Smooth muscle cell (in vitro differentiated cells): Measurements from ENCODE around the gene RPS6KL1. TPM values are rescaled to one million over a fixed set of nuclear protein-coding genes. Genes with fewer than 3 reads are reported as not detected.

Source experiments
- DNase-seq: peaks from one replicate; lab custom pipeline; 2025; ENCODE audit not compliant: unreplicated experiment; lab: John Stamatoyannopoulos, UW
- H2AFZ ChIP-seq: fragments of 200-600 bp; sonication (generic); 2 replicates; pipeline ENCODE4 v1.6.0; 2016; ENCODE audit warnings: antibody characterized with exemption, low read depth, mild to moderate bottlenecking
- H3F3A ChIP-seq: fragments of 200-600 bp; sonication (generic); 2 replicates; pipeline ENCODE4 v1.6.0; 2017; ENCODE audit warnings: antibody characterized with exemption, low read depth
- H3K27ac ChIP-seq: fragments of 200-600 bp; sonication (generic); 2 replicates; pipeline ENCODE4 v1.5.1; 2016; ENCODE audit warnings: low read depth, mild to moderate bottlenecking
- H3K27me3 ChIP-seq: fragments of 200-600 bp; sonication (generic); 2 replicates; pipeline ENCODE4 v1.6.1; 2016; ENCODE audit warnings: low read depth, mild to moderate bottlenecking
- H3K36me3 ChIP-seq: fragments of 200-600 bp; sonication (generic); 2 replicates; pipeline ENCODE4 v1.5.1; 2016; ENCODE audit warnings: low read depth
- H3K4me1 ChIP-seq: fragments of 200-600 bp; sonication (generic); 2 replicates; pipeline ENCODE4 v1.5.1; 2016; ENCODE audit warnings: low read depth
- H3K4me2 ChIP-seq: fragments of 200-600 bp; sonication (generic); 2 replicates; pipeline ENCODE4 v1.6.0; 2016; ENCODE audit warnings: mild to moderate bottlenecking
- H3K4me3 ChIP-seq: fragments of 200-600 bp; sonication (generic); 2 replicates; pipeline ENCODE4 v1.5.1; 2016; ENCODE audit warnings: mild to moderate bottlenecking
- H3K79me2 ChIP-seq: fragments of 200-600 bp; sonication (generic); 2 replicates; pipeline ENCODE4 v1.6.0; 2016; ENCODE audit warnings: low read depth, mild to moderate bottlenecking
- H3K9ac ChIP-seq: fragments of 200-600 bp; sonication (generic); 2 replicates; pipeline ENCODE4 v1.6.0; 2016; ENCODE audit warnings: low read depth
- H3K9me3 ChIP-seq: fragments of 200-600 bp; sonication (generic); replicated peaks from 2 replicates; pipeline ENCODE4 v1.5.1; 2016; ENCODE audit warnings: low read depth
- H4K20me1 ChIP-seq: fragments of 200-600 bp; sonication (generic); 2 replicates; pipeline ENCODE4 v1.6.0; 2016; ENCODE audit warnings: low read depth
- WGBS: methylation state at CpG from one replicate; pipeline ENCODE4 v1.1.7; 2016; ENCODE audit warnings: low lambda C conversion rate; 5-methylcytosine and 5-hydroxymethylcytosine counted together
- polyA plus RNA-seq: library from polyadenylated mRNA; unstranded; fragments of >200 nt; fragmentation: Nextera tagmentation; extraction: Ambion mirVana; gene quantifications from 2 replicates; pipeline ENCODE4 v1.2.1, GENCODE V29; 2016
- total RNA-seq: library from RNA; depleted of rRNA; stranded (reverse); fragments of >200 nt; gene quantifications from 2 replicates; pipeline ENCODE4 v1.2.3, GENCODE V29; 2014
- TF ChIP-seq, protein P1 (sequence below): fragments of 200-600 bp; sonication (generic); IDR thresholded peaks from 2 replicates; pipeline ENCODE4 v1.5.1; 2017; ENCODE audit warnings: borderline replicate concordance, mild to moderate bottlenecking, antibody characterized with exemption; ENCODE audit not compliant: insufficient read depth, poor library complexity, severe bottlenecking

RPS6KL1 gene
- total and polyA plus RNA-seq, 2 experiments from 2014 or later: not detected

DNA sequence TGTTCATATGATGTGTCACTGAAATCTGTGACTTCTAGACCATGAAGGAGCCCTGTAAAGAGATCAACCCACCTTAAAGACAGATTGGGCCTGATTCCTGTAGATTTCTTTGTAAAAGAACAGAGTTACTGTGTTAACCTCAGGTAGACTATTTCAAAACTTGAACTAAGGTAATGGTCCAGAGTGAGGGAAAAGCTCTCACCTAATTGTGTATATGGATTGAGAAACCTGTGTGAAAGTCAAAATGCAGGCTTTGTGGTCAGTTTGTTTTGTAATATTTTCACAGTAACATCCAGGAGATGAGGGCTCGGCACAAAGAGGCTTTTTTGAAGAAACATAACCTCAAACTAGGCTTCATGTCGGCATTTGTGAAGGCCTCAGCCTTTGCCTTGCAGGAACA lies 25.0 kb downstream of the RPS6KL1 start:
- Histone ChIP-seq H3K4me1 (no peaks in the 10 kb centered on the region), H2AFZ (no peak overlapping the region), H3K4me2 (no peak overlapping the region), H4K20me1 (peaks cover 57% of the 10 kb centered on the region), H3F3A (no peaks in the 10 kb centered on the region), H3K79me2 (no peaks in the 10 kb centered on the region), H3K36me3 (peaks cover 41% of the 10 kb centered on the region), H3K4me3 (no peak overlapping the region), H3K27me3 (no peaks in the 10 kb centered on the region), H3K9ac (no peak overlapping the region), H3K27ac (no peak overlapping the region), H3K9me3 (no peaks in the 10 kb centered on the region)
- TF ChIP-seq, protein P1, sequence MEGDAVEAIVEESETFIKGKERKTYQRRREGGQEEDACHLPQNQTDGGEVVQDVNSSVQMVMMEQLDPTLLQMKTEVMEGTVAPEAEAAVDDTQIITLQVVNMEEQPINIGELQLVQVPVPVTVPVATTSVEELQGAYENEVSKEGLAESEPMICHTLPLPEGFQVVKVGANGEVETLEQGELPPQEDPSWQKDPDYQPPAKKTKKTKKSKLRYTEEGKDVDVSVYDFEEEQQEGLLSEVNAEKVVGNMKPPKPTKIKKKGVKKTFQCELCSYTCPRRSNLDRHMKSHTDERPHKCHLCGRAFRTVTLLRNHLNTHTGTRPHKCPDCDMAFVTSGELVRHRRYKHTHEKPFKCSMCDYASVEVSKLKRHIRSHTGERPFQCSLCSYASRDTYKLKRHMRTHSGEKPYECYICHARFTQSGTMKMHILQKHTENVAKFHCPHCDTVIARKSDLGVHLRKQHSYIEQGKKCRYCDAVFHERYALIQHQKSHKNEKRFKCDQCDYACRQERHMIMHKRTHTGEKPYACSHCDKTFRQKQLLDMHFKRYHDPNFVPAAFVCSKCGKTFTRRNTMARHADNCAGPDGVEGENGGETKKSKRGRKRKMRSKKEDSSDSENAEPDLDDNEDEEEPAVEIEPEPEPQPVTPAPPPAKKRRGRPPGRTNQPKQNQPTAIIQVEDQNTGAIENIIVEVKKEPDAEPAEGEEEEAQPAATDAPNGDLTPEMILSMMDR: no peak
- WGBS: 95% methylated on average over 2 of the region's 2 CpGs
- no peak for DNase-seq

DNA sequence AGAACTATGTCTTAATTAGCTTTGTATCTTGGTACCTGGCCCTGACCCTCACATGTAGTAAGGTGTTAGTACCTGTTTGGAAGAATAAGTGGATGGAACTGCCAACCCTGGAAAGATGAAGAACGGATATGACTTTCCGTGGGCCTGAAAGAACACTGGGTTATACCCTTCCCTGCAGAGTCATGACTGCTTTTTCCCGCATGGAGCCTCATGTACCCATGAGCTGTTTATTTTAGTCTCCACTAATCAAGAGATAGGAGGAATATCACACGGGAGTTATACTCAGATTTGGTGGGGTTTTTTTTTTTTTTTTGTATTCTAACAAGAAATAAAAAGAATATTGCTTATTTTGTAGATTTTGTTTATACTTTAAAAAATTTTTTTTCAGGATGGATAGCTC lies 25.4 kb downstream of the RPS6KL1 start:
- Histone ChIP-seq H3K9me3 (no peaks in the 10 kb centered on the region), H3K4me1 (no peaks in the 10 kb centered on the region), H3K36me3 (peaks cover 41% of the 10 kb centered on the region), H3K79me2 (no peaks in the 10 kb centered on the region), H3K27ac (no peak overlapping the region), H3K27me3 (no peaks in the 10 kb centered on the region), H3K4me2 (no peak overlapping the region), H3K9ac (no peak overlapping the region), H3K4me3 (no peak overlapping the region), H2AFZ (no peak overlapping the region), H3F3A (no peaks in the 10 kb centered on the region), H4K20me1 (peaks cover 61% of the 10 kb centered on the region)
- 91% methylated on average over 4 of the region's 4 CpGs for WGBS
- no peak for DNase-seq
- TF ChIP-seq, protein P1: no peak

DNA sequence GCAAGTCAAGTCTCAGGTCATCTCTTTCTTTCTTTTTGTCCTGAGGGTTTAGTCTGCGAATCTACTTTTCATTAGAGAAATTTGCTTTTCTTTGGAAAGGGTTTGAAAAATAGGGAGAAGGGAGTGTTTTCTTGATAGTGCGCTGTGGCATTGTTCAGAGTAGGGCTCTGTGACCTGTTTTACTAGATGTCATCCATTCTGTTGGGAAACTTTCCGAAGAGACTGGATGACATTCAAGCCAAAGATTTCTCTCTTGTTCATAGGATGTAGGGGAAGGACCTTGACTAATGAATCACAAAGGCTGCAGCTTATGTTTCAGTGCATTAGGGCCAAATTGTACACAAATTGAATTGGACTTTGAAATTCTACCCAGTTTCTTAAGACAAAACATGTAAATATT lies 26.7 kb downstream of the RPS6KL1 start:
- H3K36me3 ChIP-seq: peaks cover 40% of the 10 kb centered on the region
- TF ChIP-seq, protein P1: no peak
- H3K79me2 ChIP-seq: no peaks in the 10 kb centered on the region
- no peak overlapping the region for H3K4me2 ChIP-seq
- no peak overlapping the region for H3K9ac ChIP-seq
- no peaks in the 10 kb centered on the region for H3F3A ChIP-seq
- no peak overlapping the region for H3K4me3 ChIP-seq
- 93% methylated on average over 3 of the region's 3 CpGs for WGBS
- no peak overlapping the region for H3K27ac ChIP-seq
- no peaks in the 10 kb centered on the region for H3K4me1 ChIP-seq
- no peaks in the 10 kb centered on the region for H3K27me3 ChIP-seq
- no peaks in the 10 kb centered on the region for H3K9me3 ChIP-seq
- no peak overlapping the region for H2AFZ ChIP-seq
- peaks cover 74% of the 10 kb centered on the region for H4K20me1 ChIP-seq
- DNase-seq: no peak

DNA sequence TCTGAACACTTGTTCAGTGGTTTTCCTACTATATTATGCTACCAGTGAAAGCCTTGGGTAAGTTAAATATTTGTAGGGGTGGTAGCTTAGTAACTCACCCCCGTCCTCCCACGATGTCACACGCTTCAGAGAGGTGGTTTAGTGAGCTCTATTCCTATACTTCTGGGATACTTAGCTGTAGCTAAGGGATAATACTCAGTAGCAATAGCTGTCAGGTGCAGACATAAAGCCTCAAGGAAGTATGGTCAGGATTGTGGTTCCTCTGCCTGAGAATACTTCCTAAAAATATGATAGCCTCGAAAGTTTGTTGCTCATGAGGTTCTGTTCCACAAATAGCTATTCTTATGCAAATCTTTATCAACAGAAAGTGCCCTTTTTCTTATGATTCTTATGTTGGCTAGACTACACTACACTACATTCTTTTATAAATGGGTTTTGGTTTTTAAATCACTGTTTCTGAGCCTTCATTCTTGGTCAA lies 29.4 kb downstream of the RPS6KL1 start:
- Histone ChIP-seq H3K36me3 (peaks cover 23% of the 10 kb centered on the region), H3K4me3 (no peak overlapping the region), H3K9ac (no peak overlapping the region), H2AFZ (no peak overlapping the region), H4K20me1 (peaks cover 89% of the 10 kb centered on the region), H3K9me3 (no peaks in the 10 kb centered on the region), H3K4me2 (no peak overlapping the region), H3F3A (no peaks in the 10 kb centered on the region), H3K27ac (no peak overlapping the region), H3K79me2 (peaks cover 2% of the 10 kb centered on the region), H3K27me3 (no peaks in the 10 kb centered on the region), H3K4me1 (no peaks in the 10 kb centered on the region)
- 86% methylated on average over 4 of the region's 4 CpGs for WGBS
- no peak for DNase-seq
- TF ChIP-seq, protein P1: no peak
